HEK293 (cell line): ENCODE data around the gene ERBB2.

Experiments used
- SALL2 ChIP-seq: fragments of 450-650 bp; formaldehyde crosslinking; IDR thresholded peaks from 2 replicates; pipeline ENCODE4 v1.5.0; 2017; ENCODE audit warnings: missing biosample characterization, mild to moderate bottlenecking, missing genetic modification characterization, borderline replicate concordance
- ZBTB11 ChIP-seq: fragments of 450-650 bp; formaldehyde crosslinking; conservative IDR thresholded peaks from 2 replicates; pipeline ENCODE4 v1.5.1; 2016; ENCODE audit warnings: low read depth, missing biosample characterization, missing genetic modification characterization
- ZNF24 ChIP-seq: fragments of 450-650 bp; formaldehyde crosslinking; IDR thresholded peaks from 2 replicates; pipeline ENCODE4 v1.5.1; 2016; ENCODE audit warnings: missing biosample characterization, missing genetic modification characterization
- ZNF335 ChIP-seq: fragments of 450-650 bp; formaldehyde crosslinking; conservative IDR thresholded peaks from 2 replicates; pipeline ENCODE4 v1.5.1; 2016; ENCODE audit warnings: missing biosample characterization, missing genetic modification characterization
- ZNF354C ChIP-seq: fragments of 450-650 bp; formaldehyde crosslinking; IDR thresholded peaks from 2 replicates; pipeline ENCODE4 v1.5.1; 2016; ENCODE audit warnings: missing biosample characterization, missing genetic modification characterization, low read depth, borderline replicate concordance
- ZNF391 ChIP-seq: fragments of 450-650 bp; formaldehyde crosslinking; IDR thresholded peaks from 2 replicates; pipeline ENCODE4 v1.5.1; 2016; ENCODE audit warnings: low read depth, missing biosample characterization, missing genetic modification characterization, borderline replicate concordance
- ZNF660 ChIP-seq: fragments of 450-650 bp; IDR thresholded peaks from 2 replicates; pipeline ENCODE4 v1.5.1; 2018; ENCODE audit warnings: missing biosample characterization, mild to moderate bottlenecking, missing genetic modification characterization
- TF ChIP-seq, protein P1 (sequence below): fragments of 450-650 bp; formaldehyde crosslinking; IDR thresholded peaks from 2 replicates; pipeline ENCODE4 v1.5.1; 2016; ENCODE audit warnings: missing biosample characterization, missing genetic modification characterization

- no peak for TF ChIP-seq SALL2
- TF ChIP-seq, protein P1, sequence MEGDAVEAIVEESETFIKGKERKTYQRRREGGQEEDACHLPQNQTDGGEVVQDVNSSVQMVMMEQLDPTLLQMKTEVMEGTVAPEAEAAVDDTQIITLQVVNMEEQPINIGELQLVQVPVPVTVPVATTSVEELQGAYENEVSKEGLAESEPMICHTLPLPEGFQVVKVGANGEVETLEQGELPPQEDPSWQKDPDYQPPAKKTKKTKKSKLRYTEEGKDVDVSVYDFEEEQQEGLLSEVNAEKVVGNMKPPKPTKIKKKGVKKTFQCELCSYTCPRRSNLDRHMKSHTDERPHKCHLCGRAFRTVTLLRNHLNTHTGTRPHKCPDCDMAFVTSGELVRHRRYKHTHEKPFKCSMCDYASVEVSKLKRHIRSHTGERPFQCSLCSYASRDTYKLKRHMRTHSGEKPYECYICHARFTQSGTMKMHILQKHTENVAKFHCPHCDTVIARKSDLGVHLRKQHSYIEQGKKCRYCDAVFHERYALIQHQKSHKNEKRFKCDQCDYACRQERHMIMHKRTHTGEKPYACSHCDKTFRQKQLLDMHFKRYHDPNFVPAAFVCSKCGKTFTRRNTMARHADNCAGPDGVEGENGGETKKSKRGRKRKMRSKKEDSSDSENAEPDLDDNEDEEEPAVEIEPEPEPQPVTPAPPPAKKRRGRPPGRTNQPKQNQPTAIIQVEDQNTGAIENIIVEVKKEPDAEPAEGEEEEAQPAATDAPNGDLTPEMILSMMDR (tag by site-specific recombination), result peak; percentile 96
- TF ChIP-seq ZNF391 (tag by site-specific recombination), result peak; percentile 84
- TF ChIP-seq ZNF24 (tag by site-specific recombination), result no peak
- TF ChIP-seq ZBTB11 (tag by site-specific recombination), result no peak
- TF ChIP-seq ZNF354C (tag by site-specific recombination), result no peak
- TF ChIP-seq ZNF335, result peak; percentile 38
- peak; percentile 95 for TF ChIP-seq ZNF660
These were observed 31.6 kb upstream of the ERBB2 start, which contains the start of gene PNMT for GRCh38 chr17:39667945-39668924.
